ENCODE data around the gene ACOX3. TPM values are rescaled to one million over a fixed set of nuclear protein-coding genes. Genes with fewer than 3 reads are reported as not detected.

ACOX3 gene
- total RNA-seq, 1 donor from 2014 or later, result 74.5 TPM

GRCh38 chr4:8419222-8420041 lies 21.1 kb downstream of the ACOX3 start:
- Histone ChIP-seq H3K9me3 (no peaks in the 10 kb centered on the region), H3K27me3 (no peaks in the 10 kb centered on the region), H3K4me3 (no peak overlapping the region), H3K27ac (peak overlapping the region in 1 of 2 donors; percentile 1), H3K4me1 (no peaks in the 10 kb centered on the region), H3K36me3 (peaks cover 26 to 30% of the 10 kb centered on the region in 2 donors)
- intact Hi-C loops (cut with DNase I), result no loop called here
- no peak for TF ChIP-seq CTCF (IDR thresholded peaks at IDR 0.05)
- no peak for DNase-seq (ENCODE audit: low spot score in 2 of 2)

- intact Hi-C loops (cut with DNase I), result no loop called here
- H3K27ac ChIP-seq, result no peak overlapping the region
- H3K9me3 ChIP-seq, result no peaks in the 10 kb centered on the region
- no peak for TF ChIP-seq CTCF (IDR thresholded peaks at IDR 0.05)
- no peak for DNase-seq (ENCODE audit: low spot score in 2 of 2)
- H3K27me3 ChIP-seq, result no peaks in the 10 kb centered on the region
- H3K36me3 ChIP-seq, result peaks cover 33 to 38% of the 10 kb centered on the region in 2 donors
- no peaks in the 10 kb centered on the region for H3K4me1 ChIP-seq
- H3K4me3 ChIP-seq, result no peak overlapping the region
Observed at GRCh38 chr4:8417071-8417614, 23.4 kb downstream of the ACOX3 start.

- no peak overlapping the region for H3K4me3 ChIP-seq
- H3K27me3 ChIP-seq, result no peaks in the 10 kb centered on the region
- H3K9me3 ChIP-seq, result no peaks in the 10 kb centered on the region
- no peak for TF ChIP-seq CTCF (IDR thresholded peaks at IDR 0.05)
- no peak overlapping the region for H3K27ac ChIP-seq
- H3K36me3 ChIP-seq, result peaks cover 51 to 56% of the 10 kb centered on the region in 2 donors
- peaks cover 4 to 10% of the 10 kb centered on the region in 2 donors for H3K4me1 ChIP-seq
- intact Hi-C loops (cut with DNase I), result no loop called here
- no peak for DNase-seq (ENCODE audit: low spot score in 2 of 2)
Observed at GRCh38 chr4:8414377-8414776, 26.1 kb downstream of the ACOX3 start.

GRCh38 chr4:8412288-8412687 lies 28.2 kb downstream of the ACOX3 start:
- Histone ChIP-seq H3K9me3 (no peaks in the 10 kb centered on the region), H3K27ac (no peak overlapping the region), H3K36me3 (peaks cover 68 to 72% of the 10 kb centered on the region in 2 donors), H3K4me3 (no peak overlapping the region), H3K4me1 (peaks cover 4 to 10% of the 10 kb centered on the region in 2 donors), H3K27me3 (no peaks in the 10 kb centered on the region)
- no peak for TF ChIP-seq CTCF (IDR thresholded peaks at IDR 0.05)
- intact Hi-C loops (cut with DNase I), result no loop called here
- DNase-seq (ENCODE audit: low spot score in 2 of 2), result no peak

- no peak for TF ChIP-seq CTCF (IDR thresholded peaks at IDR 0.05)
- Histone ChIP-seq H3K36me3 (peaks cover 68 to 78% of the 10 kb centered on the region in 2 donors), H3K27ac (peak overlapping the region; percentile 22 to 26), H3K4me3 (no peak overlapping the region), H3K9me3 (no peaks in the 10 kb centered on the region), H3K4me1 (peaks cover 4 to 10% of the 10 kb centered on the region in 2 donors), H3K27me3 (no peaks in the 10 kb centered on the region)
- intact Hi-C loops (cut with DNase I), result no loop called here
- DNase-seq (ENCODE audit: low spot score in 2 of 2), result no peak
Observed at GRCh38 chr4:8411351-8412180, 29.0 kb downstream of the ACOX3 start.

Data from ascending aorta (tissue), 2 donors.